Neural cell (in vitro differentiated cells): ENCODE measurements around the gene ASCC1. TPM values are rescaled to one million over a fixed set of nuclear protein-coding genes. Genes with fewer than 3 reads are reported as not detected.

ENCODE experiments used
- H2AFZ ChIP-seq: fragments of 200-600, 300-800 bp; sonication (generic), shearing (Covaris generic); 2 replicates; pipeline ENCODE4 v1.6.0; 2014; ENCODE audit warnings: low read depth, mild to moderate bottlenecking, antibody characterized with exemption, low read length, moderate library complexity
- H3F3A ChIP-seq: fragments of 200-600 bp; shearing (Covaris generic); 2 replicates; pipeline ENCODE4 v1.6.1; 2016; ENCODE audit warnings: mild to moderate bottlenecking, moderate library complexity, mixed read lengths, antibody characterized with exemption, low read length; ENCODE audit not compliant: insufficient read depth, poor library complexity, severe bottlenecking
- H3K27ac ChIP-seq: fragments of 200-600, 300-800 bp; sonication (generic), shearing (Covaris generic); 2 replicates; pipeline ENCODE4 v1.5.1; 2014; ENCODE audit warnings: mild to moderate bottlenecking, low read length, moderate library complexity
- H3K27me3 ChIP-seq: fragments of 300-800, 200-600 bp; sonication (generic), shearing (Covaris generic); 2 replicates; pipeline ENCODE4 v1.6.0; 2014; ENCODE audit warnings: mild to moderate bottlenecking, low read depth, low read length, moderate library complexity; ENCODE audit not compliant: insufficient read depth
- H3K36me3 ChIP-seq: fragments of 300-800, 200-600 bp; sonication (generic), shearing (Covaris generic); 2 replicates; pipeline ENCODE4 v1.5.1; 2014; ENCODE audit warnings: mild to moderate bottlenecking, antibody characterized with exemption, low read length, moderate library complexity; ENCODE audit not compliant: insufficient read depth
- H3K4me2 ChIP-seq: fragments of 300-800, 200-600 bp; sonication (generic), shearing (Covaris generic); 2 replicates; pipeline ENCODE4 v1.6.0; 2014; ENCODE audit warnings: mild to moderate bottlenecking, low read length
- H3K4me3 ChIP-seq: fragments of 300-800, 200-600 bp; sonication (generic), shearing (Covaris generic); 2 replicates; pipeline ENCODE4 v1.5.1; 2014; ENCODE audit warnings: mild to moderate bottlenecking, low read length, moderate library complexity
- H3K79me2 ChIP-seq: fragments of 200-600 bp; shearing (Covaris generic); replicated peaks from 2 replicates; pipeline ENCODE4 v1.6.0; 2014; ENCODE audit warnings: mild to moderate bottlenecking, low read length, moderate library complexity; ENCODE audit not compliant: insufficient read depth
- H3K9ac ChIP-seq: fragments of 300-800, 200-600 bp; sonication (generic), shearing (Covaris generic); 2 replicates; pipeline ENCODE4 v1.6.1; 2016; ENCODE audit warnings: mild to moderate bottlenecking, low read length, mixed read lengths
- H3K9me2 ChIP-seq: fragments of 200-600 bp; shearing (Covaris generic); 2 replicates; pipeline ENCODE4 v1.6.1; 2016; ENCODE audit warnings: mild to moderate bottlenecking, low read length, mixed read lengths; ENCODE audit not compliant: insufficient read depth
- H3K9me3 ChIP-seq: fragments of 200-600, 300-800 bp; sonication (generic), shearing (Covaris generic); 2 replicates; pipeline ENCODE4 v1.6.1; 2016; ENCODE audit warnings: mild to moderate bottlenecking, mixed run types, low read length, moderate library complexity, mixed read lengths
- H4K20me1 ChIP-seq: fragments of 200-600 bp; shearing (Covaris generic); 2 replicates; pipeline ENCODE4 v1.6.1; 2016; ENCODE audit warnings: mild to moderate bottlenecking, mixed run types; ENCODE audit not compliant: insufficient read depth
- EP300 ChIP-seq: fragments of 450-650 bp; conservative IDR thresholded peaks from 2 replicates; pipeline ENCODE4 v1.6.1; 2014; ENCODE audit warnings: antibody characterized with exemption, mild to moderate bottlenecking, moderate library complexity; ENCODE audit not compliant: poor library complexity, severe bottlenecking
- EZH2 ChIP-seq: fragments of 200-600, 300-800 bp; shearing (Covaris generic), sonication (generic); IDR thresholded peaks from 2 replicates; pipeline ENCODE4 v1.6.1; 2014; ENCODE audit warnings: antibody characterized with exemption, low read length, borderline replicate concordance, mild to moderate bottlenecking; ENCODE audit not compliant: insufficient read depth, poor library complexity, severe bottlenecking
- MXI1 ChIP-seq: fragments of 450-650 bp; conservative IDR thresholded peaks from 2 replicates; pipeline ENCODE4 v1.6.1; 2014; ENCODE audit warnings: antibody characterized with exemption, mild to moderate bottlenecking; ENCODE audit not compliant: poor library complexity, severe bottlenecking
- POLR2AphosphoS5 ChIP-seq: IDR thresholded peaks from 2 replicates; pipeline ENCODE4 v1.6.1; 2012
- RAD21 ChIP-seq: fragments of 450-650 bp; conservative IDR thresholded peaks from 2 replicates; pipeline ENCODE4 v1.6.1; 2014; ENCODE audit warnings: antibody characterized with exemption, mild to moderate bottlenecking, moderate library complexity
- SMC3 ChIP-seq: fragments of 450-650 bp; conservative IDR thresholded peaks from 2 replicates; pipeline ENCODE4 v1.6.1; 2014; ENCODE audit warnings: antibody characterized with exemption, mild to moderate bottlenecking, moderate library complexity; ENCODE audit not compliant: poor library complexity
- TAF1 ChIP-seq: IDR thresholded peaks from 2 replicates; pipeline ENCODE4 v1.6.1; 2012; ENCODE audit warnings: low read depth
- polyA plus RNA-seq: library from polyadenylated mRNA; depleted of rRNA; stranded (reverse); fragments of >200 nt; gene quantifications from 2 replicates; pipeline ENCODE4 v1.2.3, GENCODE V29; 2014
- TF ChIP-seq, protein P1 (sequence below): IDR thresholded peaks from 2 replicates; pipeline ENCODE4 v1.6.1; 2012; ENCODE audit warnings: borderline replicate concordance
- TF ChIP-seq, protein P2 (sequence below): fragments of 450-650 bp; IDR thresholded peaks from 2 replicates; pipeline ENCODE4 v1.5.1; 2014; ENCODE audit warnings: antibody characterized with exemption, mild to moderate bottlenecking, moderate library complexity; ENCODE audit not compliant: poor library complexity, severe bottlenecking

The ASCC1 gene
- polyA plus RNA-seq, 1 donor from 2014 or later: 39.6 TPM

DNA sequence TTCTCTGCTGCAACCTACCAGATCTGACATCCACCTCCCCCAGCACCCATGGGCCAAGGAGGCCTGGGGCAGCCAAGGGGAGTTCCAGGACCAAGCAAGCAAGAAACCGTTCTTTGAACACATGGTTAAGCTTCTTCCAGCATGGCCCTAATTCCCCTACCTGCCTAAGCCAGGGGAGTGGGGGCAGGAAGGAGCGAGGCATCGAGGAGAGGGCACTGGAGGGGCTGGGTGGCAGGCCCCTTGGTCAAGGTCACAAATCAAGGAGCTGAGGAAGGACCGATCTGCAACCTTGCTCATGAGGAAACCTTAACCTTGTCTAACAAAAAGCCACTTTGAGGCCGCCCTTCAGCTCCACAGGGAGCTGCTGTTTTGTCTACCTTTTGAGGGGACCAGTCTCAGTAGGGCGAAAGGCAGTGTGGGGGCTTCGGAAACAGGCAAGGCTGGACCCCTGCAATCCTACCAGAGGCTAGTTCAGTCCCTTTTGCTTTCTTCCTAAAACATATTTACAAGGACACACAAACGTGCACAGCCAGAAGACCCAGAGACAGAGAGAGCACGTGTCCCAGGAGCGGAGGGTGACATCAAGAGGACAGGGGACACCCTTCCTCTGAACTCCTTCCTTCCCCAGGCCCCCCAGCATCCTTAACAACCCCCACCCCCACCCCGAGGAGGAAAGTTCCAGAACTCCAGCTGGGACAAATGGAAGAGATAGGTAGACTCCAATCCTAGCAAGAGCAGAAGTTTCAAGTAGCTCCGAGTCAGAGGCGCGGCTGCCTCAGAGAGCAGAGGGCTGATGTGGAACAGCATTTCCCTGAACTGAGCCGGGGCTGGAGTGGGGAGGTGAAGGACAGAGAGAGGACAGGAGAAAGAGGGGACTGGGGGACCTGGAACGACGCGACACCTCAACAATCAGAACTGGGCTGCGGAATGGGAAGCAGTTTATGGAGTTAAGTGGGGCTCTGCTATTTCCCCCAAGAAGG is 155.9 kb downstream of the ASCC1 start:
- H3K27ac ChIP-seq: no peak overlapping the region
- H2AFZ ChIP-seq: no peak overlapping the region
- H3K79me2 ChIP-seq: no peaks in the 10 kb centered on the region

DNA sequence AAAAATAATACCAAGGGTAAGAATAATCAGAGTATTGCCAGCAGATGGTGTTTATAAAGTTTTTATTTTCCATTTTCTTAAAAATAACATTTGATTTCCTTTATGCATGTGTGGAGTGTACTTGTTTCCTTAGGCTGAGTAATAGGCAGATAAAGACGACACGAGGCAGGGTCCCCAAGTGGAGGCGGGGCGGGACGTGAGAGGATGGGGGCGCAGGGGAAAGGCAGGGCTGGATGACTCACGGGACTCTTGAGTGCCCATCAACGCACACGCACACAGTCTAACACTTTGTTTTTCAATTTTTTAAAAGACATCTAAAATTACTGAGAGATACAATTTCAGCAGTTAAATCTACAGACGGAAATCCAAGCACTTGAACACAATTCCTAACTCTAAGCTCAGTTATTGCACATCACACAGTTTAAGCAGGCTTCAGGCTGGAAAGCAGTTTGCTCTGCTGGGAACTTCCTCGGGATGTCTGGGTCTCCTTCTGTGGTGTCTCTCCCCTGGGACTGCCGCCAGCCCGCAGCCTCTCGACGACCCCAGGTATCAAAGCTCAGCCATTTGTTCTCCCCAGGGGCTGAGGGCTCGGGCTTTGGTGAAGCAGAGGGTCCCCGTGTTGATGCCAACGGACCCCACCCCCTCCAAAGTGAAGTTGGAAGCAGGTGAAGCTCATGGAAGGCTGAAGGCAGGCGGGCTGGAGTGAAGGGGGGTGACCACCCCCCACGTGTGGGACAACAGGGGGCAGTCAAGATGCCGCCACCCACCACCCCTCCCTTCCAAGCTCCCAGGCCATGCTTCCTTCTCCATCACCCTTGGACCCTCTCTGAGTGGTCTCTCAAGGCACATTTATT is 156.9 kb downstream of the ASCC1 start:
- no peak overlapping the region for H3K27ac ChIP-seq
- H2AFZ ChIP-seq: no peak overlapping the region
- no peak overlapping the region for H3K9ac ChIP-seq
- no peaks in the 10 kb centered on the region for H3F3A ChIP-seq
- H3K36me3 ChIP-seq: no peaks in the 10 kb centered on the region
- H3K27me3 ChIP-seq: no peaks in the 10 kb centered on the region
- no peaks in the 10 kb centered on the region for H3K79me2 ChIP-seq
- no peak overlapping the region for H3K4me3 ChIP-seq
- H3K9me3 ChIP-seq: no peaks in the 10 kb centered on the region
- H3K4me2 ChIP-seq: no peak overlapping the region
- no peaks in the 10 kb centered on the region for H4K20me1 ChIP-seq
- no peaks in the 10 kb centered on the region for H3K9me2 ChIP-seq
- TF ChIP-seq EZH2 (no peak), EP300 (no peak), POLR2AphosphoS5 (no peak), SMC3 (no peak)
- TF ChIP-seq, protein P1, sequence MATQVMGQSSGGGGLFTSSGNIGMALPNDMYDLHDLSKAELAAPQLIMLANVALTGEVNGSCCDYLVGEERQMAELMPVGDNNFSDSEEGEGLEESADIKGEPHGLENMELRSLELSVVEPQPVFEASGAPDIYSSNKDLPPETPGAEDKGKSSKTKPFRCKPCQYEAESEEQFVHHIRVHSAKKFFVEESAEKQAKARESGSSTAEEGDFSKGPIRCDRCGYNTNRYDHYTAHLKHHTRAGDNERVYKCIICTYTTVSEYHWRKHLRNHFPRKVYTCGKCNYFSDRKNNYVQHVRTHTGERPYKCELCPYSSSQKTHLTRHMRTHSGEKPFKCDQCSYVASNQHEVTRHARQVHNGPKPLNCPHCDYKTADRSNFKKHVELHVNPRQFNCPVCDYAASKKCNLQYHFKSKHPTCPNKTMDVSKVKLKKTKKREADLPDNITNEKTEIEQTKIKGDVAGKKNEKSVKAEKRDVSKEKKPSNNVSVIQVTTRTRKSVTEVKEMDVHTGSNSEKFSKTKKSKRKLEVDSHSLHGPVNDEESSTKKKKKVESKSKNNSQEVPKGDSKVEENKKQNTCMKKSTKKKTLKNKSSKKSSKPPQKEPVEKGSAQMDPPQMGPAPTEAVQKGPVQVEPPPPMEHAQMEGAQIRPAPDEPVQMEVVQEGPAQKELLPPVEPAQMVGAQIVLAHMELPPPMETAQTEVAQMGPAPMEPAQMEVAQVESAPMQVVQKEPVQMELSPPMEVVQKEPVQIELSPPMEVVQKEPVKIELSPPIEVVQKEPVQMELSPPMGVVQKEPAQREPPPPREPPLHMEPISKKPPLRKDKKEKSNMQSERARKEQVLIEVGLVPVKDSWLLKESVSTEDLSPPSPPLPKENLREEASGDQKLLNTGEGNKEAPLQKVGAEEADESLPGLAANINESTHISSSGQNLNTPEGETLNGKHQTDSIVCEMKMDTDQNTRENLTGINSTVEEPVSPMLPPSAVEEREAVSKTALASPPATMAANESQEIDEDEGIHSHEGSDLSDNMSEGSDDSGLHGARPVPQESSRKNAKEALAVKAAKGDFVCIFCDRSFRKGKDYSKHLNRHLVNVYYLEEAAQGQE: no peak
- TF ChIP-seq, protein P2, sequence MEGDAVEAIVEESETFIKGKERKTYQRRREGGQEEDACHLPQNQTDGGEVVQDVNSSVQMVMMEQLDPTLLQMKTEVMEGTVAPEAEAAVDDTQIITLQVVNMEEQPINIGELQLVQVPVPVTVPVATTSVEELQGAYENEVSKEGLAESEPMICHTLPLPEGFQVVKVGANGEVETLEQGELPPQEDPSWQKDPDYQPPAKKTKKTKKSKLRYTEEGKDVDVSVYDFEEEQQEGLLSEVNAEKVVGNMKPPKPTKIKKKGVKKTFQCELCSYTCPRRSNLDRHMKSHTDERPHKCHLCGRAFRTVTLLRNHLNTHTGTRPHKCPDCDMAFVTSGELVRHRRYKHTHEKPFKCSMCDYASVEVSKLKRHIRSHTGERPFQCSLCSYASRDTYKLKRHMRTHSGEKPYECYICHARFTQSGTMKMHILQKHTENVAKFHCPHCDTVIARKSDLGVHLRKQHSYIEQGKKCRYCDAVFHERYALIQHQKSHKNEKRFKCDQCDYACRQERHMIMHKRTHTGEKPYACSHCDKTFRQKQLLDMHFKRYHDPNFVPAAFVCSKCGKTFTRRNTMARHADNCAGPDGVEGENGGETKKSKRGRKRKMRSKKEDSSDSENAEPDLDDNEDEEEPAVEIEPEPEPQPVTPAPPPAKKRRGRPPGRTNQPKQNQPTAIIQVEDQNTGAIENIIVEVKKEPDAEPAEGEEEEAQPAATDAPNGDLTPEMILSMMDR: no peak

More for the DNA sequence above, 155.9 kb downstream of the ASCC1 start:
- no peaks in the 10 kb centered on the region for H4K20me1 ChIP-seq
- no peak for TF ChIP-seq POLR2AphosphoS5
- no peak for TF ChIP-seq RAD21
- TF ChIP-seq, protein P2: no peak
- no peak for TF ChIP-seq MXI1
- TF ChIP-seq EZH2: no peak
- no peak for TF ChIP-seq SMC3
- TF ChIP-seq TAF1: no peak
- TF ChIP-seq, protein P1: no peak
- no peak for TF ChIP-seq EP300
- no peaks in the 10 kb centered on the region for H3K36me3 ChIP-seq
- no peaks in the 10 kb centered on the region for H3K27me3 ChIP-seq
- H3F3A ChIP-seq: no peaks in the 10 kb centered on the region
- H3K9me3 ChIP-seq: no peaks in the 10 kb centered on the region
- H3K9me2 ChIP-seq: no peaks in the 10 kb centered on the region
- H3K9ac ChIP-seq: no peak overlapping the region
- no peak overlapping the region for H3K4me3 ChIP-seq
- no peak overlapping the region for H3K4me2 ChIP-seq
